K562 (cell line): Measurements from ENCODE around the gene NLRP6. TPM values are rescaled to one million over a fixed set of nuclear protein-coding genes. Genes with fewer than 3 reads are reported as not detected.
A peak's percentile ranks its signal among the peaks of the same experiment; 100 is the strongest.

Source experiments
- FOXP1 ChIP-seq: sonication (generic); formaldehyde crosslinking; IDR thresholded peaks from 2 replicates; pipeline ENCODE4 v1.8.0; 2022; ENCODE audit warnings: mild to moderate bottlenecking, missing genetic modification reagents
- JUN ChIP-seq, 2 experiments: sonication (generic) in 1 of 2; formaldehyde crosslinking in 1 of 2; IDR thresholded peaks; 2 replicates each; pipeline versions ENCODE4 v1.6.1 to v1.8.0; 2012 to 2022; ENCODE audit warnings: borderline replicate concordance in 2 of 2, mild to moderate bottlenecking in 2 of 2, improper control_type of control experiment in 1 of 2, low read depth in 1 of 2, low read length in 1 of 2, missing genetic modification reagents in 1 of 2
- L3MBTL2 ChIP-seq: fragments of 450-650 bp; IDR thresholded peaks from 2 replicates; pipeline ENCODE4 v1.6.1; 2016; ENCODE audit warnings: mild to moderate bottlenecking, moderate library complexity
- MYC ChIP-seq, 2 experiments: fragments of 250-450 bp in 1 of 2; sonication (Bioruptor Pico) in 1 of 2; IDR thresholded peaks; 2 replicates each; pipeline versions ENCODE4 v1.5.1 to v1.6.1; 2012 to 2021; ENCODE audit warnings: low read depth in 2 of 2, borderline replicate concordance in 1 of 2, improper control_type of control experiment in 1 of 2, low read length in 1 of 2, mild to moderate bottlenecking in 1 of 2, moderate library complexity in 1 of 2
- NFRKB ChIP-seq: fragments of 450-650 bp; IDR thresholded peaks from 2 replicates; pipeline ENCODE4 v1.6.1; 2016; ENCODE audit warnings: low read depth
- NR2C1 ChIP-seq, 2 experiments: fragments of 450-650 bp; IDR thresholded peaks; 2 replicates each; pipeline ENCODE4 v1.6.1; 2017; ENCODE audit warnings: mild to moderate bottlenecking in 2 of 2, antibody characterized with exemption in 1 of 2, inconsistent platforms in 1 of 2, missing compliant biosample characterization in 1 of 2, missing genetic modification characterization in 1 of 2
- RBFOX2 ChIP-seq: fragments of 200-400 bp; formaldehyde crosslinking; IDR thresholded peaks from 2 replicates; pipeline ENCODE4 v1.6.1; 2017; ENCODE audit warnings: low read depth, mild to moderate bottlenecking, low read length, moderate library complexity
- RBM39 ChIP-seq: fragments of 200-400 bp; formaldehyde crosslinking; optimal IDR thresholded peaks from 2 replicates; pipeline ENCODE3; 2018; ENCODE audit warnings: low read depth, low read length
- SOX6 ChIP-seq: fragments of 450-650 bp; IDR thresholded peaks from 2 replicates; pipeline ENCODE4 v1.6.1; 2014; ENCODE audit warnings: mild to moderate bottlenecking
- YY1 ChIP-seq, 3 experiments: IDR thresholded peaks; 2 replicates each; pipeline ENCODE4 v1.6.1; 2011; ENCODE audit warnings: low read length in 2 of 3, mild to moderate bottlenecking in 2 of 3, moderate library complexity in 2 of 3, borderline replicate concordance in 1 of 3, control low read depth in 1 of 3, low read depth in 1 of 3; ENCODE audit not compliant: insufficient read depth in 3 of 3, insufficient replicate concordance in 2 of 3, control insufficient read depth in 1 of 3, insufficient read length in 1 of 3; ENCODE audit errors: extremely low read depth in 1 of 3
- ZBTB11 ChIP-seq, 3 experiments: fragments of 200-800 bp in 1 of 3; fragments of 250-450 bp in 1 of 3; fragments of 450-650 bp in 1 of 3; sonication (Bioruptor Pico) in 1 of 3; sonication (Bioruptor generic) in 1 of 3; formaldehyde crosslinking in 1 of 3; IDR thresholded peaks; 2 replicates each; pipeline versions ENCODE4 v1.6.1 to v1.8.0; 2016 to 2022; ENCODE audit warnings: mild to moderate bottlenecking in 2 of 3, missing genetic modification characterization in 2 of 3, missing compliant biosample characterization in 1 of 3, moderate library complexity in 1 of 3
- ZNF589 ChIP-seq: fragments of 200-800 bp; sonication (Bioruptor generic); IDR thresholded peaks from 2 replicates; pipeline ENCODE4 v1.6.1; 2016; ENCODE audit warnings: low read depth, missing genetic modification characterization, missing compliant biosample characterization
- polyA plus RNA-seq, 8 experiments: library from polyadenylated mRNA; depleted of rRNA in 4 of 8; stranded (reverse) in 5 of 8; unstranded in 3 of 8; fragments of >200 nt; fragmentation: Nextera tagmentation in 2 of 8; fragmentation: Illumina TruSeq in 1 of 8; extraction: Ambion mirVana in 2 of 8; extraction: Trizol in 1 of 8; gene quantifications; 2 replicates each; pipeline versions ENCODE4 v1.2.1 to v1.2.3, GENCODE V29; 2011 to 2014; ENCODE audit warnings: inconsistent platforms in 1 of 8, missing spikeins in 1 of 8
- total RNA-seq, 7 experiments: library from RNA; depleted of rRNA in 6 of 7; stranded (reverse); fragments of >200 nt in 6 of 7; fragmentation: Illumina TruSeq in 2 of 7; extraction: Trizol in 2 of 7; gene quantifications; 2 replicates each; pipeline versions ENCODE4 v1.2.1 to v1.2.3, GENCODE V29; 2011 to 2021; ENCODE audit warnings: low replicate concordance in 1 of 7
- TF ChIP-seq, protein P1 (sequence below), 2 experiments: fragments of 250-450 bp in 1 of 2; fragments of 450-650 bp in 1 of 2; sonication (Bioruptor Pico) in 1 of 2; IDR thresholded peaks; 2 replicates each; pipeline versions ENCODE4 v1.6.1 to v1.8.0; 2016 to 2021; ENCODE audit warnings: mild to moderate bottlenecking in 2 of 2, moderate library complexity in 2 of 2, missing compliant biosample characterization in 1 of 2, missing genetic modification characterization in 1 of 2
- TF ChIP-seq, protein P2 (sequence below): fragments of 450-650 bp; formaldehyde crosslinking; IDR thresholded peaks from 2 replicates; pipeline ENCODE4 v1.4.0; 2020; ENCODE audit warnings: mild to moderate bottlenecking, mixed read lengths
- TF ChIP-seq, protein P3 (sequence below): sonication (generic); formaldehyde crosslinking; IDR thresholded peaks from 2 replicates; pipeline ENCODE4 v1.5.0; 2020; ENCODE audit warnings: missing genetic modification reagents

The NLRP6 gene
- total and polyA plus RNA-seq, 9 of the 15 experiments (the other 6 are each of a cell fraction or from before 2014, with no cell fraction given): 0.03 to 0.18 (median 0.15) TPM; not detected in 5

- TF ChIP-seq, protein P1, sequence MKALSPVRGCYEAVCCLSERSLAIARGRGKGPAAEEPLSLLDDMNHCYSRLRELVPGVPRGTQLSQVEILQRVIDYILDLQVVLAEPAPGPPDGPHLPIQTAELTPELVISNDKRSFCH (CRISPR knock-in tag; IDR thresholded peaks at IDR 0.05): no peak
- TF ChIP-seq, protein P1 (tag; IDR thresholded peaks at IDR 0.05): peak; percentile 59; the same call in 1 of the 2 replicates
- TF ChIP-seq ZBTB11 (CRISPR knock-in tag; IDR thresholded peaks at IDR 0.05) (peak in 1 of 3 experiments; percentile 70; a peak in 1 of 6 replicates), JUN (IDR thresholded peaks at IDR 0.05; ENCODE audit: borderline replicate concordance, low read depth, low read length) (peak; percentile 76), JUN (CRISPR knock-in tag; IDR thresholded peaks at IDR 0.05; ENCODE audit: borderline replicate concordance) (0 out of 2 replicates have a peak, but pooled peaks have one; percentile 8), ZNF589 (peak; percentile 67), SOX6 (peak; percentile 62; the same call in 1 of the 2 replicates), NFRKB (0 out of 2 replicates have a peak, but pooled peaks have one; percentile 17), RBM39 (peak; percentile 35), YY1 (IDR thresholded peaks at IDR 0.05; ENCODE audit: borderline replicate concordance in 1 of 3, control insufficient read depth in 1 of 3, extremely low read depth in 1 of 3, insufficient read depth in 3 of 3, insufficient read length in 1 of 3, insufficient replicate concordance in 2 of 3, low read depth in 1 of 3, low read length in 2 of 3) (peak in 1 of 3 experiments; percentile 2), RBFOX2 (peak; percentile 56; the same call in 1 of the 2 replicates), MYC (IDR thresholded peaks at IDR 0.05; ENCODE audit: low read depth, low read length) (no peak; the same call in 1 of the 2 replicates), MYC (CRISPR knock-in tag; IDR thresholded peaks at IDR 0.05; ENCODE audit: borderline replicate concordance, low read depth) (peak; percentile 48; the same call in 1 of the 2 replicates), FOXP1 (CRISPR knock-in tag) (no peak; the same call in 1 of the 2 replicates), L3MBTL2 (peak; percentile 91), NR2C1 (IDR thresholded peaks at IDR 0.05) (no peak), NR2C1 (tag; IDR thresholded peaks at IDR 0.05) (peak; percentile 49)
- TF ChIP-seq, protein P2, sequence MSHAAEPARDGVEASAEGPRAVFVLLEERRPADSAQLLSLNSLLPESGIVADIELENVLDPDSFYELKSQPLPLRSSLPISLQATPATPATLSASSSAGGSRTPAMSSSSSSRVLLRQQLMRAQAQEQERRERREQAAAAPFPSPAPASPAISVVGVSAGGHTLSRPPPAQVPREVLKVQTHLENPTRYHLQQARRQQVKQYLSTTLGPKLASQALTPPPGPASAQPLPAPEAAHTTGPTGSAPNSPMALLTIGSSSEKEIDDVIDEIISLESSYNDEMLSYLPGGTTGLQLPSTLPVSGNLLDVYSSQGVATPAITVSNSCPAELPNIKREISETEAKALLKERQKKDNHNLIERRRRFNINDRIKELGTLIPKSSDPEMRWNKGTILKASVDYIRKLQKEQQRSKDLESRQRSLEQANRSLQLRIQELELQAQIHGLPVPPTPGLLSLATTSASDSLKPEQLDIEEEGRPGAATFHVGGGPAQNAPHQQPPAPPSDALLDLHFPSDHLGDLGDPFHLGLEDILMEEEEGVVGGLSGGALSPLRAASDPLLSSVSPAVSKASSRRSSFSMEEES (CRISPR knock-in tag): peak; percentile 94
- TF ChIP-seq, protein P3, sequence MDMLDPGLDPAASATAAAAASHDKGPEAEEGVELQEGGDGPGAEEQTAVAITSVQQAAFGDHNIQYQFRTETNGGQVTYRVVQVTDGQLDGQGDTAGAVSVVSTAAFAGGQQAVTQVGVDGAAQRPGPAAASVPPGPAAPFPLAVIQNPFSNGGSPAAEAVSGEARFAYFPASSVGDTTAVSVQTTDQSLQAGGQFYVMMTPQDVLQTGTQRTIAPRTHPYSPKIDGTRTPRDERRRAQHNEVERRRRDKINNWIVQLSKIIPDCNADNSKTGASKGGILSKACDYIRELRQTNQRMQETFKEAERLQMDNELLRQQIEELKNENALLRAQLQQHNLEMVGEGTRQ: peak; percentile 92
These were observed 48.8 kb downstream of the NLRP6 start (continued) for GRCh38 chr11:326842-327580.
